OCI-LY3 (cell line): Measurements from ENCODE around the gene TAGLN2.

Source experiments
- CTCF ChIP-seq: fragments of 200-600, 300-600 bp; sonication (generic); IDR thresholded peaks from 2 replicates; pipeline ENCODE4 v1.5.1; 2014; ENCODE audit warnings: antibody characterized with exemption, low read length, low read depth
- EZH2phosphoT487 ChIP-seq: fragments of 200-600 bp; shearing (Covaris generic); IDR thresholded peaks from 2 replicates; pipeline ENCODE4 v1.6.1; 2018; ENCODE audit warnings: antibody characterized with exemption, mixed run types, low read depth

- no peak for TF ChIP-seq CTCF
- TF ChIP-seq EZH2phosphoT487: no peak
Observed at GRCh38 chr1:159931101-159931794, 5.9 kb upstream of the TAGLN2 start.
